Pancreas (tissue), 10 donors: ENCODE results near the gene NPPA. TPM values are rescaled to one million over a fixed set of nuclear protein-coding genes. Genes with fewer than 3 reads are reported as not detected.

Source experiments
- ATAC-seq, 4 donors: fragments of 200-7000 bp; cut with Tn5 transposase; one replicate each; pipeline versions ENCODE4 v1.8.0 to v1.9.1; 2020; ENCODE audit warnings: mild to moderate bottlenecking in 4 of 4, moderate library complexity in 4 of 4
- DNase-seq, 6 donors: peaks; one replicate each; pipeline ENCODE4 v3.0.0-alpha.2; 2020
- FAIRE-seq: peaks from 2 replicates; lab custom pipeline; 2012; peaks lifted over from hg19 to GRCh38; lab: Jason Lieb, UNC
- H3K27ac ChIP-seq, 4 donors: fragments of 200-600 bp; sonication (generic); 1 replicate in 3 of 4; 2 replicates in 1 of 4; pipeline versions ENCODE4 v1.5.0 to v1.8.0; 2020
- H3K27me3 ChIP-seq, 4 donors: fragments of 200-600 bp; one replicate each; pipeline ENCODE4 v1.8.0; 2021
- H3K36me3 ChIP-seq, 3 donors: fragments of 200-600 bp; sonication (generic) in 1 of 3; one replicate each; pipeline versions ENCODE4 v1.5.0 to v1.8.0; 2020 to 2021
- H3K4me1 ChIP-seq, 3 donors: fragments of 200-600 bp; one replicate each; pipeline ENCODE4 v1.8.0; 2021
- H3K4me3 ChIP-seq, 4 donors: fragments of 200-600 bp; sonication (generic) in 2 of 4; one replicate each; pipeline versions ENCODE4 v1.5.0 to v1.8.0; 2020 to 2021
- H3K9me3 ChIP-seq, 4 donors: fragments of 200-600 bp; one replicate each; pipeline ENCODE4 v1.8.0; 2021
- CTCF ChIP-seq, 4 donors: fragments of 200-600 bp; sonication (generic) in 3 of 4; IDR thresholded peaks; one replicate each; pipeline versions ENCODE4 v1.5.0 to v1.8.0; 2021; ENCODE audit warnings: antibody characterized with exemption in 4 of 4
- whole genome bisulfite sequencing, 2 donors: extraction: QIAGEN DNeasy Blood & Tissue Kit; methylation state at CpG; one replicate each; pipeline ENCODE4 v1.1.7; 2013; 5-methylcytosine and 5-hydroxymethylcytosine counted together
- intact Hi-C, 3 donors: fragments of 100-400 bp; cut with DNase I; formaldehyde crosslinking; loops; one replicate each; pipeline versions ENCODE4 v1.11.1 to v1.14.2; 2022
- polyA plus RNA-seq, 2 donors: library from polyadenylated mRNA; stranded (reverse); fragments of 200-250 nt; gene quantifications; one replicate each; pipeline ENCODE4 v1.2.3, GENCODE V29; 2013
- total RNA-seq, 6 donors: library from RNA; stranded (reverse); fragmentation: NEBNext Ultra II Directional in 4 of 6; extraction: Animal tissue kit (Norgen Biotek cat#: 25700) in 4 of 6; gene quantifications; one replicate each; pipeline versions ENCODE4 v1.2.1 to v1.2.4, GENCODE V29; 2021 to 2023
- donor health status: healthy with polysubstance abuse.
- donor health status: DM: no; HTN: no; CAD: no; lungs with moderate emphysema.
- donor health status: DM: no; HTN: no; CAD: no.
- donor health status: control.
- donor health status: control.
- donor health status: Bipolar disorder and iron deficiency.
- donor health status: DM: yes; HTN: yes; CAD: no.
- donor health status: DM: no; HTN: no; CAD: no.
- donor health status: DM: no; HTN: no; CAD: no.
- donor health status: DM: yes; HTN: yes; CAD: no.

NPPA gene
- total and polyA plus RNA-seq, 8 donors = 0.24 to 1.3 (median 0.28) TPM; not detected in 5

GRCh38 chr1:11837767-11838348 is 9.7 kb downstream of the NPPA start:
- no peak for TF ChIP-seq CTCF (IDR thresholded peaks at IDR 0.05)
- Histone ChIP-seq H3K27me3 (no peaks in the 10 kb centered on the region), H3K4me1 (no peaks in the 10 kb centered on the region), H3K4me3 (no peak overlapping the region), H3K9me3 (no peaks in the 10 kb centered on the region), H3K36me3 (peaks cover 8 to 81% (median 33%) of the 10 kb centered on the region in 3 donors), H3K27ac (no peak overlapping the region)
- FAIRE-seq = no peak
- no peak for DNase-seq
- ATAC-seq = peak; percentile 3 to 20 (median 12)
- intact Hi-C loops = loop anchor here in 2 of 3 donors (5.0 to 10.0 kb wide), 3 partner anchors 59 to 147 kb away; partner anchors contain the start of gene MFN2 (in 1 of the 2)
- 88 to 89% methylated on average over 11 of the region's 11 CpGs for WGBS, 2 donors

DNA sequence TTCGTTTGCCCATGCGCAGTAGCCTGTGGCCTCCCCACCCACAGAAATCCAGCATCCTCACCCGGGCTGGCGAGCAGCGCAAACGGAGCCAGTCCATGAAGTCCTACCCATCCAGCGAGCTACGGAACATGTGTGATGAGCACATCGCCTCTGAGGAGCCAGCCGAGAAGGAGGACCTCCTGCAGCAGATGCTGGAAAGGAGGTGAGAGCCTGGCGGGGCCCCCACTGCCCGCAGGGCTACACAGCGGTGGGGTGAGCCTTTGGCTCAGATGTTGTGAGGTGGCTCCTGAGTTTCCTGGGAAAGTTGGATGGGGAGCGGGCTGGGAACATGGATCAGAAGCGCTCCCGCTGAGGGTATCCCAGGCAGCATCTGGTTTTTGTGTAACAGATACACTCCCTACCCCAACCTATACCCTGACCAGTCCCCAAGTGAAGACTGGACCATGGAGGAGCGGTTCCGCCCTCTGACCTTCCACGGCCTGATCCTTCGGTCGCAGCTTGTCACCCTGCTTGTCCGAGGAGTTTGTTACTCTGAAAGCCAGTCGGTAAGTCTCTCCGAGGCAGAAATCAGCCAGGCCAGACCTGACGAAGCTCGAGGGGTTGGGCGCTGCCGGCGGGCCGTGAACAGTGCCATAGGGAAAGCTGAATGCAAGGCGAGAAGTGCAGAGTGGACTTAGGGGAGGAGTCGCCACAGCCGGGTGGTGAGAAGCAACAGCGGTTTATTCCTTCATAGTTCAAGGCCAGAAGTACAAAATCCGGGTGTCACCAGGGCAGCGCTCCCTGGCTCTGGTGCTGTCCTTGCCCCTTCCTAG is 10.4 kb downstream of the NPPA start:
- no peak for FAIRE-seq

DNA sequence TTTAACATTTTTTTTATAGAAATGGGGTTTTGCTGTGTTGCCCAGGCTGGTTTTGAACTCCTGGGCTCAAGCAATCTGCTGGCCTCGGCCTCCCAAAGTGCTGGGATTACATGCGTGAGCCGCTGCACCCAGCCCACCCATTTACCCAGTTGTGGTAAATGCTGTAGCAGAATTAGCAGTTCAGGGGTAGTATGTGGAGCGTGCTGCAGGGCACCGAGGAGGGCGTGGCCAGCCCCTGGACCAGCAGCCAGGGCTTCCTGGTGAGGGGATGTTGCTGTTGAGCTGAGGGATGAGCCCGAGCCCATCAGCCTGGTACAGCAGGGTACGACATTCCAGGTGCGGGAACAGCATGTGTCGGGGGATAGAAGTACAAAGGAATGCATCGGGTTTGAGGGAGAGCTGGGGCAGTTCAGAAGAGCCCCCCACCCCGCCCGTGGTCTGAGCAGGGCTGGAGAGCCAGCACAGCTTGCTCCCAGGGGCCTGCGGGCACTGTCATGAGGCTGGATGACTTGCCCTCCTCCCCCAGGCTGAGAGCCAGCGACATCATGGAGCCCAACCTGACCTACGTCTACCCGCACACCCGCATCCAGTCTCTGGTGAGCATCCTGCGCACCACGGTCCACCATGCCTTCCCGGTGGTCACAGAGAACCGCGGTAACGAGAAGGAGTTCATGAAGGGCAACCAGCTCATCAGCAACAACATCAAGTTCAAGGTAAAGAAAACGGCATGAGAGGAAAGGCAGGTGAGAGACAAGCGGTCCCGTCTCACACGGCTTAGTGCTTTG is 11.9 kb downstream of the NPPA start:
- peaks cover 8 to 69% (median 27%) of the 10 kb centered on the region in 3 donors for H3K36me3 ChIP-seq
- no peaks in the 10 kb centered on the region for H3K27me3 ChIP-seq
- ATAC-seq (no peak), FAIRE-seq (no peak), DNase-seq (no peak)
- H3K4me3 ChIP-seq = no peak overlapping the region
- TF ChIP-seq CTCF (IDR thresholded peaks at IDR 0.05) = no peak
- H3K27ac ChIP-seq = no peak overlapping the region
- intact Hi-C loops = loop anchor here in 2 of 3 donors (5.0 to 10.0 kb wide), 3 partner anchors 62 to 149 kb away; partner anchors contain the start of gene MFN2 (in 1 of the 2)
- no peaks in the 10 kb centered on the region for H3K4me1 ChIP-seq
- 87 to 93% methylated on average over 26 to 28 of the region's 28 CpGs for whole genome bisulfite sequencing, 2 donors
- H3K9me3 ChIP-seq = no peaks in the 10 kb centered on the region

More for the DNA sequence above, 10.4 kb downstream of the NPPA start:
- WGBS, 2 donors = 87 to 89% methylated on average over 36 of the region's 36 CpGs
- H3K4me3 ChIP-seq = no peak overlapping the region
- intact Hi-C loops = loop anchor here in 2 of 3 donors (5.0 to 10.0 kb wide), 3 partner anchors 60 to 148 kb away; partner anchors contain the start of gene MFN2 (in 1 of the 2)
- ATAC-seq = no peak
- peaks cover 8 to 81% (median 33%) of the 10 kb centered on the region in 3 donors for H3K36me3 ChIP-seq
- H3K4me1 ChIP-seq = no peaks in the 10 kb centered on the region
- no peak overlapping the region for H3K27ac ChIP-seq
- H3K9me3 ChIP-seq = no peaks in the 10 kb centered on the region
- TF ChIP-seq CTCF (IDR thresholded peaks at IDR 0.05) = no peak
- H3K27me3 ChIP-seq = no peaks in the 10 kb centered on the region
- no peak for DNase-seq

DNA sequence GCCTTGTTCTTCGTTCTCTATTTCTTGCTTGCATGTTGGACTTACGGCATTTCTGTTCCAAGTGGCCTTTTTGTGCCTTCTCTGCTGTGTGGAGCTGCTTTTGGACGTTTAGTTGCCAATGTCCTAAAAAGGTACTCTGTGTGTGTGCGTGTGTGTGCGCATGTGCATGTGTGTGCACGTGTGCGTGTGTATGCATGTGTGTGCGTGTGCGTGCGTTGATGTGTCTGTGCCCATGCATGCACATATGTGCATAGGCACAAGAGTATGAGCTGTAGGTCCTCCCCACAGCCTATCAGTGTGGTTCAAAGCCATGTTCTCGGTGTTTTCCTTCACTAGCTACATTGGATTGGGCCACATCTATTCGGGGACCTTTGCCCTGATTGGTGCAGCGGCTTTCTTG is 13.7 kb downstream of the NPPA start:
- no peak overlapping the region for H3K4me3 ChIP-seq
- H3K9me3 ChIP-seq = no peaks in the 10 kb centered on the region
- DNase-seq (no peak), FAIRE-seq (no peak), ATAC-seq (no peak)
- intact Hi-C loops = loop anchor here in 2 of 3 donors (10.0 kb wide), 2 partner anchors 131 to 151 kb away; partner anchors contain the start of gene MFN2 (in 1 of the 2)
- no peak for TF ChIP-seq CTCF (IDR thresholded peaks at IDR 0.05)
- 91 to 96% methylated on average over 13 of the region's 13 CpGs for WGBS, 2 donors
- H3K4me1 ChIP-seq = no peaks in the 10 kb centered on the region
- H3K27ac ChIP-seq = no peak overlapping the region
- peaks cover 0 to 65% (median 21%) of the 10 kb centered on the region in 3 donors for H3K36me3 ChIP-seq
- no peaks in the 10 kb centered on the region for H3K27me3 ChIP-seq
